ENCODE data around the gene KCNN1.
A peak's percentile ranks its signal among the peaks of the same experiment; 100 is the strongest.

Gene KCNN1

GRCh38 chr19:17947815-17948513, 18.9 kb upstream of the KCNN1 start:
- DNase-seq (ENCODE audit: low spot score): peak; percentile 90

- no peak for DNase-seq (ENCODE audit: low spot score)
Measured at GRCh38 chr19:17948514-17948900, 18.4 kb upstream of the KCNN1 start.

GRCh38 chr19:17948931-17949930, 17.7 kb upstream of the KCNN1 start:
- no peak for DNase-seq (ENCODE audit: low spot score)

GRCh38 chr19:17949956-17950309, 17.0 kb upstream of the KCNN1 start:
- no peak for DNase-seq (ENCODE audit: low spot score)

- DNase-seq (ENCODE audit: low spot score): no peak
Measured at GRCh38 chr19:17950310-17951156, 16.4 kb upstream of the KCNN1 start.

GRCh38 chr19:17951157-17951989, 15.5 kb upstream of the KCNN1 start:
- no peak for DNase-seq (ENCODE audit: low spot score)

- DNase-seq (ENCODE audit: low spot score): no peak
Measured at GRCh38 chr19:17951990-17952976, 14.6 kb upstream of the KCNN1 start.

- no peak for DNase-seq (ENCODE audit: low spot score)
Measured at GRCh38 chr19:17953316-17953801, 13.5 kb upstream of the KCNN1 start.

GRCh38 chr19:17953869-17954268, 13.0 kb upstream of the KCNN1 start:
- no peak for DNase-seq (ENCODE audit: low spot score)

GRCh38 chr19:17954401-17954800, 12.5 kb upstream of the KCNN1 start:
- DNase-seq (ENCODE audit: low spot score): no peak

GRCh38 chr19:17957149-17957849, 9.6 kb upstream of the KCNN1 start:
- DNase-seq (ENCODE audit: low spot score): no peak

GRCh38 chr19:17957885-17958284, 9.0 kb upstream of the KCNN1 start:
- no peak for DNase-seq (ENCODE audit: low spot score)

GRCh38 chr19:17963936-17964691, 2.8 kb upstream of the KCNN1 start:
- no peak for DNase-seq (ENCODE audit: low spot score)

- no peak for DNase-seq (ENCODE audit: low spot score)
Measured at GRCh38 chr19:17965370-17966128, 1.4 kb upstream of the KCNN1 start.

GRCh38 chr19:17966129-17966483, 801 bp upstream of the KCNN1 start:
- no peak for DNase-seq (ENCODE audit: low spot score)

- DNase-seq (ENCODE audit: low spot score): no peak
Measured at GRCh38 chr19:17967257-17968051, 547 bp downstream of the KCNN1 start.

GRCh38 chr19:17968362-17968761, 1.5 kb downstream of the KCNN1 start:
- no peak for DNase-seq (ENCODE audit: low spot score)
